SU-DHL-6 (cell line): ENCODE measurements around the gene TRDN.

ENCODE experiments used
- H2AFZ ChIP-seq: fragments of 200-600 bp; sonication (generic); 2 replicates; pipeline ENCODE4 v1.6.1; 2014; ENCODE audit warnings: low read depth, mild to moderate bottlenecking, moderate library complexity, mixed read lengths, antibody characterized with exemption, low read length; ENCODE audit not compliant: severe bottlenecking
- H3F3A ChIP-seq: fragments of 200-600 bp; shearing (Covaris generic); 2 replicates; pipeline ENCODE4 v1.6.0; 2016; ENCODE audit warnings: antibody characterized with exemption, mild to moderate bottlenecking; ENCODE audit not compliant: insufficient read depth
- H3K27ac ChIP-seq: fragments of 200-600 bp; sonication (generic); 2 replicates; pipeline ENCODE4 v1.5.1; 2016; ENCODE audit warnings: low read depth, mild to moderate bottlenecking, low read length, moderate library complexity, mixed read lengths
- H3K27me3 ChIP-seq: fragments of 200-600 bp; sonication (generic), shearing (Covaris generic); 2 replicates; pipeline ENCODE4 v1.6.0; 2014; ENCODE audit warnings: mild to moderate bottlenecking, low read length
- H3K36me3 ChIP-seq: fragments of 200-600 bp; sonication (generic); 2 replicates; pipeline ENCODE4 v1.6.1; 2014; ENCODE audit warnings: mild to moderate bottlenecking, low read length, mixed read lengths
- H3K4me2 ChIP-seq: fragments of 300-600, 200-600 bp; shearing (Covaris generic), sonication (generic); 2 replicates; pipeline ENCODE4 v1.6.0; 2014; ENCODE audit warnings: low read length, low read depth, mild to moderate bottlenecking; ENCODE audit not compliant: poor library complexity, severe bottlenecking
- H3K4me3 ChIP-seq: fragments of 200-600 bp; sonication (generic); 2 replicates; pipeline ENCODE4 v1.5.1; 2014; ENCODE audit warnings: antibody characterized with exemption, low read length, mild to moderate bottlenecking, mixed read lengths; ENCODE audit not compliant: insufficient read depth, poor library complexity, severe bottlenecking
- H3K79me2 ChIP-seq: fragments of 200-600 bp; sonication (generic); 2 replicates; pipeline ENCODE4 v1.6.1; 2014; ENCODE audit warnings: mild to moderate bottlenecking, low read length, moderate library complexity; ENCODE audit not compliant: insufficient read depth
- H3K9ac ChIP-seq: fragments of 200-600 bp; sonication (generic); 2 replicates; pipeline ENCODE4 v1.7.0; 2014; ENCODE audit warnings: mild to moderate bottlenecking, low read length
- H3K9me2 ChIP-seq: fragments of 200-600 bp; sonication (generic); replicated peaks from 2 replicates; pipeline ENCODE4 v1.6.1; 2014; ENCODE audit warnings: low read length; ENCODE audit not compliant: insufficient read depth
- H3K9me3 ChIP-seq: fragments of 200-600 bp; sonication (generic); 2 replicates; pipeline ENCODE4 v1.6.1; 2014; ENCODE audit warnings: low read length, mixed read lengths; ENCODE audit not compliant: insufficient read depth
- H4K20me1 ChIP-seq: fragments of 200-600 bp; sonication (generic); 2 replicates; pipeline ENCODE4 v1.6.1; 2014; ENCODE audit warnings: low read depth, mild to moderate bottlenecking, antibody characterized with exemption, low read length, moderate library complexity, mixed read lengths
- EZH2phosphoT487 ChIP-seq: fragments of 200-600 bp; sonication (generic), shearing (Covaris generic); conservative IDR thresholded peaks from 2 replicates; pipeline ENCODE4 v1.6.1; 2018; ENCODE audit warnings: mild to moderate bottlenecking, antibody characterized with exemption, low read length, moderate library complexity, mixed read lengths
- TF ChIP-seq, protein P1 (sequence below): fragments of 200-600 bp; sonication (generic); IDR thresholded peaks from one replicate; pipeline ENCODE4 v1.5.1; 2017; ENCODE audit warnings: antibody characterized with exemption, mild to moderate bottlenecking, low read length, moderate library complexity; ENCODE audit not compliant: insufficient read depth, poor library complexity, severe bottlenecking

The TRDN gene

DNA sequence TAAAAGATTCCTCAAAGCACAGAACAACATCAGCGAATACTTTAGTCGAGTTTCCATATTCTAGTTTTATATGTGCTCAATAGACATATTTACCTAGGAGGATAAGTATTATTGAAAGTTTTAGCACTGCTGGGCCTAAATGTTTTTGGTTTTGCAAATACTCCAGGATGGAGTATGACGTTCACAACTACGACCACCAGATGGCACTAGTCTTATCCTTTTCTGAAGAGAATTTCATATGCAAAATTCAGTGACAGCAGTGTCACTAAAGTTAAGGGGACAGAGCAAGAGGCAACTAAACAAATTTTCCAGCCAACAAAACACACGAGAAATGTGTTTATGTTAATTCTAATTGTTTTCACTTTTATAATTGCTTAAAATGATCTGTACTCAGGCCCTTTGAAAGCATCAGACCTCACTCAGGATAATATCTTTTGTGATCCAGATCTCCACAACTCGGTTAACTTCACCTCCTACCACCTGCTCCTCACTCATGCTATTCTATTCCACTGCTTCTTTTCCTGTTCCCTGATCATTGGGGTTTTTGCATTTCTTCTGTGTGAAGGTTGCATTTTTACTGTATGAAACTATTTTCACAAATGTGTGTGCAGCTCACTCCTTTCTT, 220.8 kb downstream of the TRDN start:
- H2AFZ ChIP-seq, result no peak overlapping the region
- H3K9ac ChIP-seq, result no peak overlapping the region
- no peaks in the 10 kb centered on the region for H3K9me2 ChIP-seq
- no peaks in the 10 kb centered on the region for H3F3A ChIP-seq
- H3K9me3 ChIP-seq, result no peaks in the 10 kb centered on the region
- H3K27ac ChIP-seq, result no peak overlapping the region
- H3K36me3 ChIP-seq, result no peaks in the 10 kb centered on the region
- no peak overlapping the region for H3K4me2 ChIP-seq
- H4K20me1 ChIP-seq, result no peaks in the 10 kb centered on the region
- no peaks in the 10 kb centered on the region for H3K27me3 ChIP-seq
- no peaks in the 10 kb centered on the region for H3K79me2 ChIP-seq
- TF ChIP-seq, protein P1, sequence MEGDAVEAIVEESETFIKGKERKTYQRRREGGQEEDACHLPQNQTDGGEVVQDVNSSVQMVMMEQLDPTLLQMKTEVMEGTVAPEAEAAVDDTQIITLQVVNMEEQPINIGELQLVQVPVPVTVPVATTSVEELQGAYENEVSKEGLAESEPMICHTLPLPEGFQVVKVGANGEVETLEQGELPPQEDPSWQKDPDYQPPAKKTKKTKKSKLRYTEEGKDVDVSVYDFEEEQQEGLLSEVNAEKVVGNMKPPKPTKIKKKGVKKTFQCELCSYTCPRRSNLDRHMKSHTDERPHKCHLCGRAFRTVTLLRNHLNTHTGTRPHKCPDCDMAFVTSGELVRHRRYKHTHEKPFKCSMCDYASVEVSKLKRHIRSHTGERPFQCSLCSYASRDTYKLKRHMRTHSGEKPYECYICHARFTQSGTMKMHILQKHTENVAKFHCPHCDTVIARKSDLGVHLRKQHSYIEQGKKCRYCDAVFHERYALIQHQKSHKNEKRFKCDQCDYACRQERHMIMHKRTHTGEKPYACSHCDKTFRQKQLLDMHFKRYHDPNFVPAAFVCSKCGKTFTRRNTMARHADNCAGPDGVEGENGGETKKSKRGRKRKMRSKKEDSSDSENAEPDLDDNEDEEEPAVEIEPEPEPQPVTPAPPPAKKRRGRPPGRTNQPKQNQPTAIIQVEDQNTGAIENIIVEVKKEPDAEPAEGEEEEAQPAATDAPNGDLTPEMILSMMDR, result peak; percentile 71
- TF ChIP-seq EZH2phosphoT487, result no peak
- no peak overlapping the region for H3K4me3 ChIP-seq

DNA sequence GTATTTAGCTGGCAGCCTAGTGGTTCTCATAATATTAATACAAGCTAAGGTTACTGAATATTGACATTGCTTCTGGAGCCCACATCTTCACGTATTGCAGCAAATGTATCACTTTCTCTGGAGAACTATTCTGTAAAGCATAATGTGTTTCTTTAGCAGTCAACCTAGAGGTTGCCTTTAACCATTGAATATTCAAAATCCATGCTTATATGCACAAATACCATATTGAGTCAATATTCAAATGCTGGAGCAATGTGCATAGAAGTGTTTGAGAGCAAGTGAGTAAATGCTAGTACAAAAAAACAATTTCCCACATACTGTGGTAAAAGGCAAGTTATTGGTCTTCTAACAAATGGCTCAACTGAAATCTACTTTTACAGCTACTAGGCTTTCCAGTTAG, 231.8 kb downstream of the TRDN start:
- TF ChIP-seq, protein P1, result no peak
- TF ChIP-seq EZH2phosphoT487, result no peak
- no peak overlapping the region for H3K9ac ChIP-seq
- no peaks in the 10 kb centered on the region for H3K27me3 ChIP-seq
- H3F3A ChIP-seq, result no peaks in the 10 kb centered on the region
- H2AFZ ChIP-seq, result no peak overlapping the region
- no peak overlapping the region for H3K4me2 ChIP-seq
- no peaks in the 10 kb centered on the region for H3K79me2 ChIP-seq
- no peaks in the 10 kb centered on the region for H3K9me3 ChIP-seq
- H3K4me3 ChIP-seq, result no peak overlapping the region
- no peaks in the 10 kb centered on the region for H3K36me3 ChIP-seq
- H4K20me1 ChIP-seq, result no peaks in the 10 kb centered on the region
- H3K27ac ChIP-seq, result no peak overlapping the region
- no peaks in the 10 kb centered on the region for H3K9me2 ChIP-seq

- no peak overlapping the region for H3K4me3 ChIP-seq
- no peak overlapping the region for H3K27ac ChIP-seq
- H3K79me2 ChIP-seq, result no peaks in the 10 kb centered on the region
- no peaks in the 10 kb centered on the region for H3K27me3 ChIP-seq
- no peak for TF ChIP-seq EZH2phosphoT487
- TF ChIP-seq, protein P1, result no peak
- H3K9me2 ChIP-seq, result no peaks in the 10 kb centered on the region
- H3F3A ChIP-seq, result no peaks in the 10 kb centered on the region
- H3K36me3 ChIP-seq, result no peaks in the 10 kb centered on the region
- H2AFZ ChIP-seq, result no peak overlapping the region
- no peak overlapping the region for H3K9ac ChIP-seq
- H3K4me2 ChIP-seq, result no peak overlapping the region
- no peaks in the 10 kb centered on the region for H4K20me1 ChIP-seq
- no peaks in the 10 kb centered on the region for H3K9me3 ChIP-seq
These were observed 234.7 kb downstream of the TRDN start for GRCh38 chr6:123402052-123402451.
